GM12872 (cell line): ENCODE results near the gene SLC9A5.

Experiments used
- CTCF ChIP-seq: IDR thresholded peaks from 3 replicates; pipeline ENCODE4 v1.5.1; 2011; ENCODE audit warnings: low read depth, mild to moderate bottlenecking, low read length, moderate library complexity; ENCODE audit not compliant: insufficient read depth

SLC9A5 gene

DNA sequence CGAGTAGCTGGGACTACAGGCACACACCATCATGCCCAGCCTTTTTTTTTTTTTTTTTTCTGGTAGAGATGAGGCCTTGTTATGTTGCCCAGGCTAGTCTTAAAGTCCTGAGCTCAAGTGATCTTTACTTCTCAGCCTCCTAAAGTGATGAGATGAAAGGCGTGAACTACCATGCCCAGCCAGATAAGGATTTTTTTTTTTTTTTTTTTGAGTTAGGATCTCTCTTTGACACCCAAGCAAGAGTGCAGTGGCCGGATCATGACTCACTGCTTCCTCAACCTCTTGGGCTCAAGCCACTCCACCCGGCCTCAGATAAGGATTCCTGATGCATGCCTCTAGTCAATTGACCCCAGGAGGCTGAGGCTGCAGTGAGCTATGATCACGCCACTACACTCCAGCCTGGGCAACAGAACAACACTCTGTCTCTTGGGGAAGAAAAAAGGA is 19.4 kb downstream of the SLC9A5 start:
- no peak for TF ChIP-seq CTCF

GRCh38 chr16:67269766-67270165 is 21.0 kb downstream of the SLC9A5 start:
- no peak for TF ChIP-seq CTCF

DNA sequence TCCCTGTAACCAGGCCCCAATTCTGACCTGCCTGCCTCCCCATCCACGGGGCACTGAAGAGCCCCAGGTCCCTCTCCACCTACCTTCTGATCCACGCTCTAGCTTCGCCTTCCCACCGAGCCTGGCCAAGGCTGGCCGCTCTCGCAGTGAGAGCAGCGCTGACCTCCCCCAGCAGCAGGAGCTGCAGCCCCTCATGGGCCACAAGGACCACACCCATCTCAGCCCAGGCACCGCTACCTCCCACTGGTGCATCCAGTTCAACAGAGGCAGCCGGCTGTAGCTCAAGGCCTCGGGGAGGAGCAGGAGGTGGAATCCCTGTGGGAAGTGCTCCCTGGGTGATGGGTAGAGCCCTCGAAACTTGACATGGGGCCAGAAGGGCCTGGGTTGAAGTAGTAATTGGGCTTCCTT is 22.2 kb downstream of the SLC9A5 start:
- TF ChIP-seq CTCF, result no peak

DNA sequence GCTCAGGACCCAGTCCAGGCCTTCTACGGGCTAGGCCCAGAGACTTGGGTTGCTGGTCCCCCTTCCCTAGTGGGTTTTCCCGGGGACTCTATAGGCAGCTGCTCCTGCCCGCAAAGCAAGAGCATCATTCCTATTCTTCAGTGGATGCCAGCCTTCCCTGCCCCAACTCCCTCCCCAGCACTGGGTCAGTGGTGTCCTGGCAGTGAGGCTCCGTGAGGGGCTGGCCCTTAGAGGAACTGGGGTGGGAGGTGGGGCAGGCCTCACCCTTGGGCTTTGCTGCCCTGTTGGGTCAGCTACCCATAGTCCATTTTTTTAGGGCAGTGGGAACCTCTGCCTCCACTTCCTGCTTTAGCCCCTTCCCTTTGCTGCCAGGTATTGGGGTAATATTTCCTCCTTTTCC is 22.7 kb downstream of the SLC9A5 start:
- TF ChIP-seq CTCF, result no peak

DNA sequence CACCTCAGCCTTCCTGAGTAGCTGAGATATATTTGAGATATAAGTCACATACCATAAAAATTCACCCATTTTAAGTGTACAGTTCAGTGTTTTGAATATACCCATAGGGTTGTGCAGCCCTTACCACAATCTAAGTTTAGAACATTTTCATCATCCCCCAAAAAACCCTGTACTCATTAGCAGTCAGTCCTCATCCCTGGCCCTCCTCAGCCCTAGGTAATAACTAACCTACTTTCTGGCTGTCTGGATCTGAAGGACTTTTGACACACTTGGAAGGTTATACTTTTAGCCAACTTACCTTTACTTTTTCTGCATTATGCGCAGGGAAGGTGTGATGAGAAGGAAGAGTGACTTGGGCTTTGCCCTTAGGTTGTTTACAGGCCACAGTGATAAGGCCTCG is 26.5 kb downstream of the SLC9A5 start:
- no peak for TF ChIP-seq CTCF

GRCh38 chr16:67277294-67277998 is 28.7 kb downstream of the SLC9A5 start:
- TF ChIP-seq CTCF, result no peak

- no peak for TF ChIP-seq CTCF
Measured at GRCh38 chr16:67277999-67278772, 29.4 kb downstream of the SLC9A5 start.
